Kidney (tissue), 14 donors: Measurements from ENCODE around the gene CEBPE. TPM values are rescaled to one million over a fixed set of nuclear protein-coding genes. Genes with fewer than 3 reads are reported as not detected.

Source experiments
- DNase-seq, 5 donors: peaks; one replicate each; pipeline ENCODE4 v3.0.0-alpha.2; 2013 to 2020
- FAIRE-seq: peaks from 2 replicates; lab custom pipeline; 2012; peaks lifted over from hg19 to GRCh38; lab: Jason Lieb, UNC
- H3K27ac ChIP-seq, 2 donors: one replicate each; pipeline ENCODE4 v1.7.0; 2013; ENCODE audit warnings: low read depth in 2 of 2, low read length in 2 of 2, inconsistent platforms in 1 of 2
- H3K27me3 ChIP-seq: one replicate; pipeline ENCODE4 v1.7.1; 2013; ENCODE audit warnings: low read length, inconsistent platforms; ENCODE audit not compliant: control insufficient read depth, insufficient read depth
- H3K36me3 ChIP-seq, 3 donors: one replicate each; pipeline versions ENCODE4 v1.7.0 to v1.7.1; 2013; ENCODE audit warnings: low read length in 3 of 3, control low read depth in 1 of 3, inconsistent platforms in 1 of 3; ENCODE audit not compliant: insufficient read depth in 3 of 3, control insufficient read depth in 2 of 3
- H3K4me1 ChIP-seq, 3 donors: one replicate each; pipeline versions ENCODE4 v1.7.0 to v1.7.1; 2013; ENCODE audit warnings: low read length in 3 of 3, inconsistent platforms in 1 of 3, low read depth in 1 of 3; ENCODE audit not compliant: control insufficient read depth in 2 of 3, insufficient read depth in 2 of 3
- H3K4me3 ChIP-seq, 3 donors: one replicate each; pipeline versions ENCODE4 v1.7.0 to v1.8.1; 2013; ENCODE audit warnings: low read length in 3 of 3, control low read depth in 1 of 3, inconsistent platforms in 1 of 3
- H3K9ac ChIP-seq, 3 donors: one replicate each; pipeline versions ENCODE4 v1.7.0 to v1.7.1; 2013; ENCODE audit warnings: low read length in 3 of 3, control low read depth in 1 of 3, inconsistent platforms in 1 of 3
- H3K9me3 ChIP-seq, 3 donors: one replicate each; pipeline versions ENCODE4 v1.7.0 to v1.7.1; 2013; ENCODE audit warnings: low read length in 3 of 3, control low read depth in 1 of 3, inconsistent platforms in 1 of 3; ENCODE audit not compliant: control insufficient read depth in 2 of 3, insufficient read depth in 1 of 3
- intact Hi-C: fragments of 100-400 bp; cut with DNase I; formaldehyde crosslinking; loops from one replicate; pipeline ENCODE4 v1.11.1; 2022
- polyA plus RNA-seq: library from polyadenylated mRNA; stranded (reverse); fragments of 350-450 nt; fragmentation: Illumina TruSeq; extraction: RNeasy Lipid Tissue Mini Kit (QIAGEN cat#74804); gene quantifications from one replicate; pipeline ENCODE4 v1.2.3, GENCODE V29; 2014; ENCODE audit warnings: low read depth, low replicate concordance; ENCODE audit not compliant: insufficient read depth
- total RNA-seq: library from RNA; stranded (reverse); fragmentation: NEBNext Ultra II Directional; extraction: Animal tissue kit (Norgen Biotek cat#: 25700); gene quantifications from one replicate; pipeline ENCODE4 v1.2.1, GENCODE V29; 2021
- TF ChIP-seq, protein P1 (sequence below): IDR thresholded peaks from 3 replicates; pipeline ENCODE4 v1.5.1; 2012; ENCODE audit warnings: mild to moderate bottlenecking, moderate library complexity, borderline replicate concordance; ENCODE audit not compliant: insufficient read depth; ENCODE audit errors: extremely low read depth
- donor health status: control.
- donor health status: control.
- donor health status: control.
- donor health status: control.
- donor health status: control.
- donor health status: DM: yes; HTN: yes; CAD: no.
- donor health status: Normal renal cell carcinoma (clear cell type).

CEBPE gene
- total and polyA plus RNA-seq, 2 donors from 2014 or later: not detected

DNA sequence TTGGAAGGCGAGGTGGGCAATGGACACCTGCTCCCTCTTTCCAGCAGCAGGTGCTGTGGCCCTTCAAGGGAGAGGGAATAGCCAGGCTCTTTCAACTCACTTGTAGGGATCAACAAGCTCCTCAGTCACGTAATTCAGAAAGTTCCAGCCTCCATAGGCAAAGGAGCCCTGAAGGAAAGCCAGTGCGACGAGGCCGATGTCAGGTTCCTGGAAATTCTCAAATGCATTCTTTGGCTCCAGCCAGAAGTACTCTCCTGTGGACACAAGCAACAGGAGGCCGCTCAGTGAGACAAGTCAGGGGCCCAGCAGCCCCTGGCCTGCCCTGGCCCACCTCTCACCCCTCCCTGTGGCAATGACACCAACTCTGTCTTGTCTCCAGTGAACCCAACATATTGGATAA lies 21.3 kb upstream of the CEBPE start:
- no peaks in the 10 kb centered on the region for H3K27me3 ChIP-seq
- no peak for FAIRE-seq
- no peak for DNase-seq
- TF ChIP-seq, protein P1, sequence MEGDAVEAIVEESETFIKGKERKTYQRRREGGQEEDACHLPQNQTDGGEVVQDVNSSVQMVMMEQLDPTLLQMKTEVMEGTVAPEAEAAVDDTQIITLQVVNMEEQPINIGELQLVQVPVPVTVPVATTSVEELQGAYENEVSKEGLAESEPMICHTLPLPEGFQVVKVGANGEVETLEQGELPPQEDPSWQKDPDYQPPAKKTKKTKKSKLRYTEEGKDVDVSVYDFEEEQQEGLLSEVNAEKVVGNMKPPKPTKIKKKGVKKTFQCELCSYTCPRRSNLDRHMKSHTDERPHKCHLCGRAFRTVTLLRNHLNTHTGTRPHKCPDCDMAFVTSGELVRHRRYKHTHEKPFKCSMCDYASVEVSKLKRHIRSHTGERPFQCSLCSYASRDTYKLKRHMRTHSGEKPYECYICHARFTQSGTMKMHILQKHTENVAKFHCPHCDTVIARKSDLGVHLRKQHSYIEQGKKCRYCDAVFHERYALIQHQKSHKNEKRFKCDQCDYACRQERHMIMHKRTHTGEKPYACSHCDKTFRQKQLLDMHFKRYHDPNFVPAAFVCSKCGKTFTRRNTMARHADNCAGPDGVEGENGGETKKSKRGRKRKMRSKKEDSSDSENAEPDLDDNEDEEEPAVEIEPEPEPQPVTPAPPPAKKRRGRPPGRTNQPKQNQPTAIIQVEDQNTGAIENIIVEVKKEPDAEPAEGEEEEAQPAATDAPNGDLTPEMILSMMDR: no peak
- intact Hi-C loops: no loop called here
- H3K4me1 ChIP-seq: peaks cover 0 to 7% (median 5%) of the 10 kb centered on the region in 3 donors
- H3K4me3 ChIP-seq: no peak overlapping the region
- H3K36me3 ChIP-seq: peaks cover 0 to 43% (median 29%) of the 10 kb centered on the region in 3 donors
- peak overlapping the region in 1 of 2 donors; percentile 20 for H3K27ac ChIP-seq
- no peak overlapping the region for H3K9ac ChIP-seq
- no peaks in the 10 kb centered on the region for H3K9me3 ChIP-seq

DNA sequence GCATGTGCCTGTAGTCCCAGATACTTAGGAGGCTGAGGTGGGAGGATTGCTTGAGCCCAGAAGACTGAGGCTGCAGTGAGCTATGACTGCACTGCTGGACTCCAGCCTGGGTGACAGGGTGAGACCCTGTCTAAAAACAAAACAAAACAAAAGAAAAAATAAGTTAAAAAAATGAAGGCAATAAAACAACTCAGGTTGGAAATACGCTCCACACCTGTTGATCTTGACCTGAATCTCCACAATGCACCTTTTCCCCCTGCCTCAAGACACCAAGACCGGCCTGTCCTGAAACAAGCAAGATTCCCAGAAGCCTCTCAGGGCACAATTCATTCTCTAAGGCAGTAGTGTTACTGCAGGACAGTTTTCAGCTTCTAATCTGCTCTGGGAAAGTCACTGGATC lies 20.8 kb upstream of the CEBPE start:
- Histone ChIP-seq H3K36me3 (peaks cover 0 to 43% (median 29%) of the 10 kb centered on the region in 3 donors), H3K4me3 (no peak overlapping the region), H3K27me3 (no peaks in the 10 kb centered on the region), H3K4me1 (peaks cover 0 to 7% (median 5%) of the 10 kb centered on the region in 3 donors), H3K9me3 (no peaks in the 10 kb centered on the region), H3K9ac (no peak overlapping the region), H3K27ac (peak overlapping the region in 1 of 2 donors; percentile 20)
- TF ChIP-seq, protein P1: no peak
- intact Hi-C loops: no loop called here
- DNase-seq (no peak), FAIRE-seq (no peak)

DNA sequence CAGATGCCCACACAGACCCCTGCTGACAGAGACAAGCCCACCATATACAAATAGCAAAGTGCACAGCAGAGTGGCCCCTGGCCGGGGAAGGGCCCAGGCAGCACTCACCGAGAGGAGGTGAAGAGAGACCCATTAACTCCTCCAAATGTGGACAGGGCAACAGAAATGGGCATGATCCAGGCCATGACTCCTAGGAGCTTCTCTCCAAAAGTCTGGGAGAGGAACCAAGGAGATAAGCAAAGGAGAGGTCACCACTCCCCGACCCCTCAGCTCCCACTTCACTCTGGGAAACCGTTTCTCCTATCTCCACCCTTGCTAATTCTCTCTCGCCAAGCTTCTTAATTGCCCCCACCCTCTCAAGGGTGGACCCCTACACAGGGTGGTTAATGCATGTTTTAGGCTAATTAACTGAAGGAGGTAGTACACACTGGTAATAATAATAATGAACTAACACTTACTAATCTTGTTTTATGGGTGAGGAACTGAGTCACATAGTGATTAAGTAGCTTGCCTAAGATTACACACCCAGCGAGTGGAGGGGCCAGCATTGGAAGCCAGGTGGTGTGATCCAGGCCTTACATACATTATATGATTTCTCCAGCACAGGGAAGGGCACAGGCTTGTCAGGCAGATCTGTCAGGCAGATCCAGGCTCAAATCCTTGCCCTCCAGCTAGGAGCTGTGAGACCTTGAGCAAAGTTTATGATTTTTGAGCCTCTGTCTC lies 18.9 kb upstream of the CEBPE start:
- DNase-seq (no peak), FAIRE-seq (no peak)
- H3K9ac ChIP-seq: no peak overlapping the region
- intact Hi-C loops: no loop called here
- no peaks in the 10 kb centered on the region for H3K9me3 ChIP-seq
- peaks cover 0 to 7% (median 1%) of the 10 kb centered on the region in 3 donors for H3K4me1 ChIP-seq
- no peak overlapping the region for H3K27ac ChIP-seq
- no peaks in the 10 kb centered on the region for H3K27me3 ChIP-seq
- H3K4me3 ChIP-seq: no peak overlapping the region
- TF ChIP-seq, protein P1: no peak
- peaks cover 0 to 39% (median 28%) of the 10 kb centered on the region in 3 donors for H3K36me3 ChIP-seq
